Lower leg skin (tissue), 3 donors: Measurements from ENCODE around the gene OLFML1.

Experiments
- POLR2A ChIP-seq, 2 donors: fragments of 450-650 bp; IDR thresholded peaks; one replicate each; pipeline ENCODE4 v1.6.1; 2016 to 2017; ENCODE audit warnings: antibody characterized with exemption in 2 of 2, mild to moderate bottlenecking in 1 of 2, moderate library complexity in 1 of 2
- TF ChIP-seq, protein P1 (sequence below), 3 donors: fragments of 450-650 bp; IDR thresholded peaks; one replicate each; pipeline ENCODE4 v1.5.1; 2016; ENCODE audit warnings: antibody characterized with exemption in 3 of 3, mild to moderate bottlenecking in 3 of 3, moderate library complexity in 2 of 3

DNA sequence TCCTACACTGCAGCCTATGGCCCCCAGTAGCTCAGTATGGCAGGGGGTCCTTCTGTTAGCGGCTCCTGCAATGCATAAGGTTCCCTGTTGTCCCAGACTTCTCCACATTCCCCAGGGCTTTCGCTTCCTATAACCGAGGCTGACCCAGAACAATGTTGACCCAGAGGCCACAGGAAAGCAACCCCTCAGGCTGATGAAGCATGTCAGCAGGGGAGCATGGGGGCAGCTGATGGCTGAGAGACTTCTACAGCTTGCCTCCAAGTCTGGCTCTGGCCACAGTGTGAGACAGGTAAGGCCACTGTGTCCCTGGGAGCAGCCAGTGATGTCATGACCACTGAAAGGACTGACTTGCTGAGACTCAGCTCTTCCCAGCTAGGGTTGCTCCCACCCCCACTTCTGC is 15.9 kb downstream of the OLFML1 start:
- TF ChIP-seq, protein P1, sequence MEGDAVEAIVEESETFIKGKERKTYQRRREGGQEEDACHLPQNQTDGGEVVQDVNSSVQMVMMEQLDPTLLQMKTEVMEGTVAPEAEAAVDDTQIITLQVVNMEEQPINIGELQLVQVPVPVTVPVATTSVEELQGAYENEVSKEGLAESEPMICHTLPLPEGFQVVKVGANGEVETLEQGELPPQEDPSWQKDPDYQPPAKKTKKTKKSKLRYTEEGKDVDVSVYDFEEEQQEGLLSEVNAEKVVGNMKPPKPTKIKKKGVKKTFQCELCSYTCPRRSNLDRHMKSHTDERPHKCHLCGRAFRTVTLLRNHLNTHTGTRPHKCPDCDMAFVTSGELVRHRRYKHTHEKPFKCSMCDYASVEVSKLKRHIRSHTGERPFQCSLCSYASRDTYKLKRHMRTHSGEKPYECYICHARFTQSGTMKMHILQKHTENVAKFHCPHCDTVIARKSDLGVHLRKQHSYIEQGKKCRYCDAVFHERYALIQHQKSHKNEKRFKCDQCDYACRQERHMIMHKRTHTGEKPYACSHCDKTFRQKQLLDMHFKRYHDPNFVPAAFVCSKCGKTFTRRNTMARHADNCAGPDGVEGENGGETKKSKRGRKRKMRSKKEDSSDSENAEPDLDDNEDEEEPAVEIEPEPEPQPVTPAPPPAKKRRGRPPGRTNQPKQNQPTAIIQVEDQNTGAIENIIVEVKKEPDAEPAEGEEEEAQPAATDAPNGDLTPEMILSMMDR (IDR thresholded peaks at IDR 0.05) = no peak
- no peak for TF ChIP-seq POLR2A (IDR thresholded peaks at IDR 0.05)
